H1 (cell line): ENCODE results near the gene TOMM5. TPM values are rescaled to one million over a fixed set of nuclear protein-coding genes. Genes with fewer than 3 reads are reported as not detected.

Experiments
- CTCF ChIA-PET: fragments of 300-600 bp; sonication (Branson Sonifier 250); formaldehyde crosslinking; loops from one replicate; lab custom pipeline; 2021; ENCODE audit not compliant: partially characterized antibody; lab: Charles Lee
- POLR2A ChIA-PET: fragments of 300-600 bp; sonication (Branson Sonifier 250); formaldehyde crosslinking; loops from one replicate; lab custom pipeline; 2021; ENCODE audit warnings: inconsistent platforms; ENCODE audit not compliant: partially characterized antibody; lab: Charles Lee
- DNase-seq, 2 experiments: peaks; one replicate each; pipeline versions ENCODE4 v3.0.0 to v3.0.0-alpha.2; 2010 to 2022; ENCODE audit warnings: low spot score in 2 of 2, low read depth in 1 of 2, mixed read lengths in 1 of 2
- FAIRE-seq: peaks from 2 replicates; lab custom pipeline; 2011; peaks lifted over from hg19 to GRCh38; lab: Jason Lieb, UNC
- H2AFZ ChIP-seq: 2 replicates; pipeline ENCODE4 v1.8.1; 2012; ENCODE audit warnings: low read length, inconsistent platforms
- H2AK5ac ChIP-seq: 2 replicates; pipeline ENCODE4 v1.6.1; 2013; ENCODE audit warnings: low read depth, low read length
- H2BK120ac ChIP-seq: replicated peaks from 2 replicates; pipeline ENCODE3; 2013; ENCODE audit warnings: low read depth, low read length, inconsistent platforms
- H2BK12ac ChIP-seq: 2 replicates; pipeline ENCODE4 v1.6.1; 2013; ENCODE audit warnings: low read depth, low read length
- H2BK15ac ChIP-seq: 2 replicates; pipeline ENCODE4 v1.6.1; 2013; ENCODE audit warnings: low read length
- H2BK20ac ChIP-seq: 2 replicates; pipeline ENCODE4 v1.6.1; 2013; ENCODE audit warnings: low read length
- H2BK5ac ChIP-seq: 2 replicates; pipeline ENCODE4 v1.6.1; 2013; ENCODE audit warnings: low read depth, low read length
- H3K14ac ChIP-seq: 2 replicates; pipeline ENCODE4 v1.6.1; 2013; ENCODE audit warnings: inconsistent platforms; ENCODE audit not compliant: insufficient read length
- H3K18ac ChIP-seq: 2 replicates; pipeline ENCODE4 v1.6.1; 2013; ENCODE audit warnings: low read length; ENCODE audit errors: extremely low read depth
- H3K23ac ChIP-seq: 2 replicates; pipeline ENCODE4 v1.6.1; 2013; ENCODE audit warnings: inconsistent platforms; ENCODE audit not compliant: insufficient read length
- H3K23me2 ChIP-seq: 2 replicates; pipeline ENCODE4 v1.6.1; 2013; ENCODE audit warnings: low read depth, low read length
- H3K27ac ChIP-seq: 2 replicates; pipeline ENCODE4 v1.6.1; 2011; ENCODE audit warnings: low read depth, low read length, inconsistent platforms
- H3K27me3 ChIP-seq, 4 experiments: replicated peaks in 1 of 4; 1 replicate in 1 of 4; 2 replicates in 3 of 4; pipeline versions ENCODE4 v1.6.1 to v1.8.1; 2011 to 2013; ENCODE audit warnings: low read length in 3 of 4, mild to moderate bottlenecking in 3 of 4, inconsistent platforms in 2 of 4, mixed read lengths in 2 of 4, moderate library complexity in 1 of 4; ENCODE audit not compliant: control insufficient read depth in 3 of 4, insufficient read depth in 3 of 4; ENCODE audit errors: extremely low read depth in 1 of 4
- H3K36me3 ChIP-seq, 4 experiments: 2 replicates each; pipeline versions ENCODE4 v1.6.1 to v1.8.1; 2011 to 2013; ENCODE audit warnings: mild to moderate bottlenecking in 4 of 4, low read length in 3 of 4, moderate library complexity in 2 of 4, control low read depth in 1 of 4, inconsistent platforms in 1 of 4; ENCODE audit not compliant: insufficient read depth in 4 of 4, control insufficient read depth in 2 of 4
- H3K4ac ChIP-seq: replicated peaks from 2 replicates; pipeline ENCODE3; 2013; ENCODE audit warnings: low read length, low read depth, mixed read lengths, inconsistent platforms; ENCODE audit not compliant: insufficient read length
- H3K4me1 ChIP-seq, 4 experiments: replicated peaks in 1 of 4; 1 replicate in 1 of 4; 2 replicates in 3 of 4; pipeline versions ENCODE4 v1.6.1 to v1.8.1; 2011 to 2013; ENCODE audit warnings: low read length in 3 of 4, inconsistent platforms in 2 of 4, mixed read lengths in 1 of 4; ENCODE audit not compliant: insufficient read depth in 4 of 4, control insufficient read depth in 3 of 4
- H3K4me2 ChIP-seq, 2 experiments: 2 replicates each; pipeline versions ENCODE4 v1.6.1 to v1.8.1; 2011 to 2013; ENCODE audit warnings: low read depth in 2 of 2, low read length in 2 of 2, control low read depth in 1 of 2, inconsistent platforms in 1 of 2, mild to moderate bottlenecking in 1 of 2; ENCODE audit not compliant: insufficient read depth in 1 of 2
- H3K4me3 ChIP-seq, 4 experiments: fragments of 200-600, 300-600 bp in 1 of 4; sonication (generic), shearing (Covaris generic), sonication (Bioruptor Twin) in 1 of 4; 2 replicates each; pipeline versions ENCODE4 v1.5.1 to v1.8.1; 2011 to 2016; ENCODE audit warnings: low read length in 4 of 4, low read depth in 3 of 4, control low read depth in 2 of 4, inconsistent platforms in 2 of 4, mild to moderate bottlenecking in 2 of 4, mixed read lengths in 1 of 4, moderate library complexity in 1 of 4; ENCODE audit not compliant: insufficient read depth in 2 of 4; ENCODE audit errors: extremely low read depth in 1 of 4
- H3K56ac ChIP-seq: replicated peaks from 2 replicates; pipeline ENCODE3; 2013; ENCODE audit warnings: low read depth, mild to moderate bottlenecking, mixed read lengths, low read length, inconsistent platforms; ENCODE audit not compliant: insufficient read length
- H3K79me1 ChIP-seq: 2 replicates; pipeline ENCODE4 v1.6.1; 2013; ENCODE audit warnings: low read depth, low read length, control low read depth
- H3K79me2 ChIP-seq, 2 experiments: 2 replicates each; pipeline versions ENCODE4 v1.6.1 to v1.8.1; 2012 to 2013; ENCODE audit warnings: low read length in 2 of 2, mild to moderate bottlenecking in 2 of 2, inconsistent platforms in 1 of 2; ENCODE audit not compliant: insufficient read depth in 2 of 2, control insufficient read depth in 1 of 2
- H3K9ac ChIP-seq, 4 experiments: replicated peaks in 1 of 4; 1 replicate in 1 of 4; 2 replicates in 3 of 4; pipeline versions ENCODE4 v1.6.1 to v1.8.1; 2011 to 2013; ENCODE audit warnings: low read depth in 3 of 4, low read length in 3 of 4, control low read depth in 2 of 4, mild to moderate bottlenecking in 2 of 4, moderate library complexity in 2 of 4, inconsistent platforms in 1 of 4; ENCODE audit errors: extremely low read depth in 1 of 4
- H3K9me3 ChIP-seq, 2 experiments: 2 replicates each; pipeline versions ENCODE4 v1.6.1 to v1.8.1; 2012 to 2013; ENCODE audit warnings: mild to moderate bottlenecking in 2 of 2, moderate library complexity in 2 of 2, control low read depth in 1 of 2, inconsistent platforms in 1 of 2, low read depth in 1 of 2, low read length in 1 of 2, mixed read lengths in 1 of 2; ENCODE audit not compliant: insufficient read depth in 2 of 2
- H4K20me1 ChIP-seq, 2 experiments: replicated peaks in 1 of 2; 2 replicates each; pipeline versions ENCODE3 to v1.8.1; 2011 to 2013; ENCODE audit warnings: inconsistent platforms in 2 of 2, low read length in 2 of 2, mild to moderate bottlenecking in 1 of 2; ENCODE audit not compliant: insufficient read depth in 2 of 2, control insufficient read depth in 1 of 2
- H4K5ac ChIP-seq: 2 replicates; pipeline ENCODE4 v1.6.1; 2013; ENCODE audit warnings: low read length, low read depth, mixed read lengths, inconsistent platforms; ENCODE audit not compliant: insufficient read length
- H4K8ac ChIP-seq: 2 replicates; pipeline ENCODE4 v1.8.0; 2013; ENCODE audit warnings: mild to moderate bottlenecking, moderate library complexity, low read length, inconsistent platforms; ENCODE audit not compliant: insufficient read depth; ENCODE audit errors: extremely low read depth
- H4K91ac ChIP-seq: replicated peaks from 2 replicates; pipeline ENCODE3; 2013; ENCODE audit warnings: low read length, mixed read lengths, inconsistent platforms; ENCODE audit not compliant: insufficient read length
- POU5F1 ChIP-seq: IDR thresholded peaks from 2 replicates; pipeline ENCODE4 v1.6.1; 2011; ENCODE audit warnings: low read depth, mild to moderate bottlenecking, low read length, moderate library complexity
- SP4 ChIP-seq: IDR thresholded peaks from 2 replicates; pipeline ENCODE4 v1.6.1; 2012; ENCODE audit warnings: low read length, inconsistent platforms
- WGBS, 2 experiments: shearing (Covaris generic) in 1 of 2; methylation state at CpG; one replicate each; pipeline versions ENCODE4 v1.1.6 to v1.1.7; 2013 to 2015; ENCODE audit warnings: low lambda C conversion rate in 2 of 2, mixed read lengths in 2 of 2, inconsistent platforms in 1 of 2, low coverage in 1 of 2, missing lambda C conversion rate in 1 of 2; ENCODE audit not compliant: insufficient replicate concordance in 2 of 2, insufficient coverage in 1 of 2, insufficient read length in 1 of 2; ENCODE audit errors: extremely low coverage in 1 of 2, missing lambda C conversion rate in 1 of 2; 5-methylcytosine and 5-hydroxymethylcytosine counted together
- polyA plus RNA-seq, 7 experiments: library from polyadenylated mRNA; depleted of rRNA in 3 of 7; stranded (reverse) in 5 of 7; unstranded in 2 of 7; fragments of >200 nt in 5 of 7; fragments of 200-250 nt in 2 of 7; gene quantifications; 1 replicate in 5 of 7; 2 replicates in 1 of 7; 4 replicates in 1 of 7; pipeline versions ENCODE4 v1.2.1 to v1.2.3, GENCODE V29; 2011 to 2013; ENCODE audit warnings: missing spikeins in 2 of 7, mixed read lengths in 2 of 7
- total RNA-seq: library from RNA; stranded (reverse); fragmentation: NEBNext Ultra II Directional; extraction: Animal tissue kit (Norgen Biotek cat#: 25700); gene quantifications from 2 replicates; pipeline ENCODE4 v1.2.1, GENCODE V29; 2021

The TOMM5 gene
- total and polyA plus RNA-seq, 2 of the 8 experiments (the other 6 are each of a cell fraction or from before 2014, with no cell fraction given): 171 to 174 TPM

GRCh38 chr9:37559125-37559524, 33.3 kb downstream of the TOMM5 start:
- H3K4me3 ChIP-seq: 0 out of 8 replicates have a peak overlapping the region, but pooled peaks of 1 of the 4 experiments have one; percentile 0
- DNase-seq: no peak
- ChIA-PET CTCF (no interaction called here), POLR2A (interaction anchor here (1.0 kb wide), 1 partner anchor 12 kb away, joined by 4 read pairs; no protein-coding TSS in a partner anchor)
- peaks cover 0 to 8% (median 2%) of the 10 kb centered on the region in 4 experiments; a peak in 2 of 7 replicates for H3K4me1 ChIP-seq
- WGBS, 2 experiments: 90% methylated on average over 1 of the region's 1 CpG; no CpG with 5 or more reads in 1 of the 2 experiments
- H3K4me2 ChIP-seq: no peak overlapping the region
- H3K27ac ChIP-seq: no peak overlapping the region
- H3K36me3 ChIP-seq: peaks cover 0 to 4% (median under 1%) of the 10 kb centered on the region in 4 experiments; a peak in 3 of 8 replicates
- H3K14ac ChIP-seq: no peak overlapping the region
- H2BK15ac ChIP-seq: no peak overlapping the region
- no peak overlapping the region for H4K91ac ChIP-seq
- H3K4ac ChIP-seq: no peak overlapping the region
- TF ChIP-seq SP4 (no peak), POU5F1 (peak; percentile 72; the same call in 1 of the 2 replicates)
- no peaks in the 10 kb centered on the region for H3K79me1 ChIP-seq
- no peak overlapping the region for H2AFZ ChIP-seq
- FAIRE-seq: no peak
- H3K23ac ChIP-seq: no peak overlapping the region
- no peak overlapping the region for H2BK5ac ChIP-seq
- H4K5ac ChIP-seq: no peak overlapping the region
- H3K18ac ChIP-seq: no peak overlapping the region
- H4K8ac ChIP-seq: no peak overlapping the region
- H3K9me3 ChIP-seq: peaks cover 5% of the 10 kb centered on the region in 2 experiments; a peak in 3 of 4 replicates
- no peak overlapping the region for H2BK20ac ChIP-seq
- H2BK120ac ChIP-seq: no peak overlapping the region
- H3K56ac ChIP-seq: no peak overlapping the region
- no peak overlapping the region for H3K9ac ChIP-seq
- H2BK12ac ChIP-seq: no peak overlapping the region
- H3K79me2 ChIP-seq: 0 out of 4 replicates have a peak, but pooled peaks cover 0 to 6% of the 10 kb centered on the region in 2 experiments
- H3K23me2 ChIP-seq: no peaks in the 10 kb centered on the region
- no peak overlapping the region for H2AK5ac ChIP-seq
- H3K27me3 ChIP-seq: no peaks in the 10 kb centered on the region
- H4K20me1 ChIP-seq: no peaks in the 10 kb centered on the region
